ENCODE results near the gene TJP3.

The TJP3 gene

DNA sequence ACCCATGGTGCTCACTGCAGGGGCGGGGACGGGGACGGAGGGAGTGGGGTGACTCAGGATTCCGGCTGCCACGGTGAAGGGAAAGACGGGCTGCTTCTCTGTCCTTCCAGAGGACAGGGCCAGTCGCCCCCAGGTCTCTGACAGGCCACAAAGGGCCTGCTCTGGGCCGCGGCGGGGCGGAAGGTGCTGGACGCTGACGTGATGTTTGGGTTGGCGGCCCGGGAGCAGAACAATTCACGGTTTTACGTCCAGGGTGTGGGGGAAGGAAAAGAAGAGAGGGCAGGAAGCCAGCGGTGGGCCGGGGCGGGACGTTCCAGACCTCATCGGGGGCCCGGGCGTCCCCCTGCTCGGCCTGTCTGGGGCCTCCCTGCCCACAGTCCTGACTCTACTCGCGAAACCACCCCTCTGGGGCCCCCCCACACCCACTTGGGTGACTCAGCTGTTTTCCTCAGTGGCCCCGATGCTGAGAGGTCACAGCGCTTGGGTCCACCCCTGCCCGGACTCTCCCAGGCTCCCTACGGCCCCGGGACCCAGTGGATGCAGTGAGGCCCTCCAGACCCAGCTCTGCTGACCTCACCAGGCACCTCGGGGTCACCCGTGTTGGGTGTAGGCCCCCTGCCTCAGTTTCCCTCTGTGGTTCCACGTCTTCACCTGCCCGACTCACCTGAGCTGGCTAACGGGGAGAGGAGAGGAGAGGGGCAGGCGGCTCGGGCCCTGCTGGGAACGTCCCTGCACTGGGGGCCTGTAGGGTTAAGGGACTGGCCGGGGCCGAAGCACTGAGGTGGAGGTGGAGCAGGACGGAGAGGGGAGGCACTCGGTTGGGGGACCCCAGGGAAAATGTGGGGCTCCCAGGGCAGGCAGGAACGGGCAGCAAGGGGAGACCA is 37.1 kb upstream of the TJP3 start:
- DNase-seq (ENCODE audit: low read depth in 2 of 2): peak; percentile 12 to 57

GRCh38 chr19:3671680-3672574 is 36.3 kb upstream of the TJP3 start:
- DNase-seq (ENCODE audit: low read depth in 2 of 2): peak; percentile 13 to 49

DNA sequence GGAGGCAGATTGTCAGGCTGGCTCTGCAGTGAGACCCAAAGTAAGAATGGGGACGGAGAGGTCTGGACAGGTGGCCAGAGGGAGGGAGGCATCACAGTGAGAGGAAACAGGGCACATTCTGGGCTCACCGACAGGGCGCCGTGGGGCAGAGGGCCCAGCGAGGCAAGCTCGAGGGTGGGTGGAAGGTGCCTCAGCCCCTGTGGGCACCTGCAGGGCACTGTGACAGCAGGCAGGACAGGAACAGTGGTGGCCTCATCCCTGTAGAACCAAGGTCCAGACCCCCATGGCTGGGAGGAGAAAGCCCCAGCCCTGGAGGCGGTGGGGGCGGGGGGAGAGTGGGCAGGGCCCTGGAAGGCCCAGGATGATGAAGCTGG is 35.6 kb upstream of the TJP3 start:
- DNase-seq (ENCODE audit: low read depth in 2 of 2): no peak

GRCh38 chr19:3672993-3673392 is 35.2 kb upstream of the TJP3 start:
- no peak for DNase-seq (ENCODE audit: low read depth in 2 of 2)

GRCh38 chr19:3673506-3674439 is 34.4 kb upstream of the TJP3 start:
- DNase-seq (ENCODE audit: low read depth in 2 of 2): no peak

- no peak for DNase-seq (ENCODE audit: low read depth in 2 of 2)
Observed at GRCh38 chr19:3674784-3675543, 33.2 kb upstream of the TJP3 start.

DNA sequence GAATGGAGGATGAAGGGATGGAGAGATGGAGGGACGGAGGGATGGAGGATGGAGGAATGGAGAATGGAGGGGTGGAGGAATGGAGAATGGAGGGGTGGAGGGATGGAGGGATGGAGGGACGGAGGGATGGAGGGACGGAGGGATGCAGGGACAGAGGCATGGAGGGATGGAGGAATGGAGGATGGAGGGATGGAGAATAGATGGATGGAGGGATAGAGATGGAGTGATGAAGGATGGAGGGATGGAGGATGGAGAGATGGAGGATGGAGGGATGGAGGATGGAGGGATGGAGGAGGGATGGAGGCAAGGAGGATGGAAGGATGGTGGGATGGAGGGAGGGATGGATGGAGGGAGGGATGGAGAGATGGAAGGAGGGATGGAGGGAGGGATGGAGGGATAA is 30.0 kb upstream of the TJP3 start:
- DNase-seq (ENCODE audit: low read depth in 2 of 2): no peak

GRCh38 chr19:3679138-3679537 is 29.0 kb upstream of the TJP3 start:
- no peak for DNase-seq (ENCODE audit: low read depth in 2 of 2)

DNA sequence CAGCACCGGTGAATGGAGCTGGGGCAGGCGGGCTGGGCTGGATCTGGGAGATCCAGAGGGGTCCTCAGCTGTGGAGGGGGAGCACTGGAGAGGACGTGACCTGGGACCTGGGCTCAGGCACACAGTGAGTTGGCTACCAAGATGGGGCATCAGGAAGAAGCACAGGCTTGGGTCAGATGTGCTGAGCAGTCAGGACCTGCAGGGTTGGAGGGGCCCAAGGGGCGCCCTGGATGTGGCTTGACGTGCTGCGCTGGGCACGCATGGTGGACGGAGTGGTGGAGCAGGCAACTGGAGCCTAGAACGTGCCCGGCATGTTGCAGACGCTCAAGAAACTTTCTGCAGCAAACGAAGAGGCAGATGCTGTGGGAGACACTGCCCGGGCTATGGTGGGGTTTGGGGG is 28.6 kb upstream of the TJP3 start:
- no peak for DNase-seq (ENCODE audit: low read depth in 2 of 2)

DNA sequence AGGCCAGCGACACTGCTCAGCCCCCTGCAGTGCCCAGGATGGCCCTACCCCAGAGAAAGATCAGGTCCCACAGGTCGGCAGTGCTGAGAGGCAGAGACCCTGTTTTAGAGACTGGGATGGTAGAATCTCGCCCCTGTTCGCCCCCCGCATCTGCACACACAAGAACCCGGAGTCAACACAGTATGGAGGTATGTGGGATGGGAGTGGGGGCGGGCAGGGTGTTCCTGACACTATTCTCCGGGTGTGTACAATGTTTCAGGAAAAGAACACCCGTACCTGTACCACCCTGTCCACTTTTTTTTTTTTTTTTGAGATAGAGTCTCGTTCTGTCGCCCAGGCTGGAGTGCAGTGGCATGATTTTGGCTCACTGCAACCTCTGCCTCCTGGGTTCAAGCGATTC is 27.2 kb upstream of the TJP3 start:
- DNase-seq (ENCODE audit: low read depth in 2 of 2): no peak

- DNase-seq (ENCODE audit: low read depth in 2 of 2): no peak
Observed at GRCh38 chr19:3682286-3682685, 25.9 kb upstream of the TJP3 start.

- no peak for DNase-seq (ENCODE audit: low read depth in 2 of 2)
Observed at GRCh38 chr19:3682741-3683404, 25.3 kb upstream of the TJP3 start.

GRCh38 chr19:3683405-3684053 is 24.7 kb upstream of the TJP3 start:
- no peak for DNase-seq (ENCODE audit: low read depth in 2 of 2)

- no peak for DNase-seq (ENCODE audit: low read depth in 2 of 2)
Observed at GRCh38 chr19:3684054-3684816, 23.9 kb upstream of the TJP3 start.

DNA sequence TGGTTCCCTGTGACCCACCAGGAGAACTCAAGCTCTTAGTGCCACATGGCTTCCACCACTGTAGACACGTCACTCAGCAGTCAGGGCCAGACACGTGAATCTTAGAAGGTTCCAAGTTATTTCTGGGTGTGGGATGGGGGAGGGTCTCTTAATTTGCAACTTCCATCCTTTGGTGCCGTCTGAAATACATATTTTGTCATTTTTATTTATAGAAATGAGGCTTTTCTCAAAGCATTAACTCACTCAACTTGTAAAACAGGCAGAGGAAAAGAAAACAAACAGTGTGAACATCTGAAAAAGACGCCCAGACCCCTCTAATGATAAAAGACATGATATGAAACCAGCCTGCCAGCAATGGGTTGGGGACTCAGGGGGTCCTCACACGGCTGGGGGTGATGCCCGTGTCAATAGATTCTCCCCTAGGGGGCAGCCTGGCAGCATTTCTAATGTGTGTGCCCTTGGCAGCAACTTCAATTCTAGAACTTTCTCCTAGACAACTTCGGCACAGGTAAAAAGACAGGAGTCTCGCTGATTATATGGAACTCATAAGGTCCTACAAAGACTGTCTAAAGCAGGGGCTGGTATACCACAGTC is 23.3 kb upstream of the TJP3 start:
- DNase-seq (ENCODE audit: low read depth in 2 of 2): no peak

GRCh38 chr19:3687393-3687773 is 20.8 kb upstream of the TJP3 start:
- no peak for DNase-seq (ENCODE audit: low read depth in 2 of 2)

DNA sequence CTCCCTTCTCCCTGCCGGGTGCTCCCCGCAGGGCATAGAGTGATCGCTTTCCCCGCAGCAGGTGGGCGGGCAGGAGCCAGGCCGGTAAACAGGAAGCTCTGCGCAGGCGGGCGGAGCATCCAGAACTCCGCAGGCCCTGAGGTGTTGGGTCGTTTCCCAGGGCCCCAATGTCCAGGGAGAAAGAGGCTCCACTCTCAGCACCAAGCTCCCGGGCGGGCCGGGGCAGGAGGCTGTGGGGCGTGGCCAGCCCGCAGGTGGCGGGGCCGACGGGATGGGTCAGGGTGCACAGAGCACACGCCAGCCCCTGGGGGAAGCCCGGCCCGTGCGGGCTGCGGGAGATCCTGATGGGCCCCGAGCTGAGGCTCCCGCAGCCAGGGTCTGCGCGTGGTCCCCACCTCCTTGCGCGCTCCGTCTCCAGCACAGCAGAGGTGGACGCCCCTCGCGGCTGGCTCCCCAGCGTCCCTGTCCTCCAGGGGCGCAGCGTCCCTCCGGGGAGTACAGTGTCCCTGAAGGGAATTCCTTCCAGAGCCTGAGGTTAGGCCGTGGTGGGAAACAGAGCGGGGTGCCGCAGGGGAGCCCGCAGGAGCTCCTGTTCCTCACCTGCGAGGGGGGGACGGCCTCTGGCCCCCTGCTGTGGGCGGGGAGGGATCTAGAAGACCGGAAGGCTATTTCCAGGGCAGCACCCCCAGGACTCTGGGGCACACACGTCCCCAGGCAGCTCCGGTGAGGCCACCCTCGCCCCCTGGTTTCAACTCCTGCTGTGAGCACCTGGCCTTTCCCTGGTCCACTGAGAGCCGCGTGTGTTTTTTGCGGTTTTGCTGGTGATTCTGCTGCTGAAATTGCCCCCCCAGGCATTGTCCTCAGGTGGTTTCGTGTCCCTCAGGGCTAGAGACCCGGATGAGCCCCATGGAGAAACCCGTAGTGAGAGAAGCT is 20.1 kb upstream of the TJP3 start:
- peak in 1 of 2 donors; percentile 26 for DNase-seq (ENCODE audit: low read depth in 2 of 2)
